Hepatic stellate cell (primary cell): ENCODE results near the gene APOD.

Source experiments
- DNase-seq: peaks from one replicate; pipeline ENCODE4 v3.0.0; 2011; ENCODE audit warnings: low spot score

APOD gene

DNA sequence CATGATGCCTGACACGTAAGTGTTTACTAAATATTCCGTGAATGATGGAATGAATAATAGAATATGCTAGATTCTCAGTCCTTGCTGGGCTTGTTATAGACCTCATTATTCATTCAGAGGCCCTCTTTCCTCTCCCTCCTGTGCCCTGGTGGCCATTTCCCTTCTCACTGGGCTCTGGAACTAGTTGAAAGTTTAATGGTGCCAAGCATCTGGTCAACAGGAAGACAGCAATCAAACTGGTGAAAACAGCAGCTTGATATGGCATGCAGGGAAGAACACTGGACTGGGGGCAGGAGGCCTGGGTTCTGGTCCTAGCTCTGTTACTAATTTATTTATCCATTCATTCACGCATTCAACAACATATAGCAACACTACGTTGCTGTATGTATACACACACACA, 3.7 kb upstream of the APOD start:
- no peak for DNase-seq

DNA sequence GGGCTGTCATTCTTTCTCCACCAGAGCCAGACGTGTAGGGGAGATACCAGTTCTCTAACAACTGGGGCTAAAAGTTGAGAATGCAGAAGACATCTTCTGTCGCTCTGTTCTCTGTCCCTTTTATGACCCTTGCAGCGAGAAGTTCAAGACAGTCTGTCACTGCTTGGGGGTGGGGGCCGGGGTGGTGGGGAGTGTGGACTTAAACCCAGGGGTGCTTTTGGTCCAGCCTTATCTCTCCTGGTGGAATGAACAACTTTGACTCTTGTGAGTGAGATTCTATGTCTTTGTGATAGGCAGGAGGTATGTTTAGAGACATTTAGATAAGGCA, 767 bp upstream of the APOD start:
- DNase-seq: no peak

DNA sequence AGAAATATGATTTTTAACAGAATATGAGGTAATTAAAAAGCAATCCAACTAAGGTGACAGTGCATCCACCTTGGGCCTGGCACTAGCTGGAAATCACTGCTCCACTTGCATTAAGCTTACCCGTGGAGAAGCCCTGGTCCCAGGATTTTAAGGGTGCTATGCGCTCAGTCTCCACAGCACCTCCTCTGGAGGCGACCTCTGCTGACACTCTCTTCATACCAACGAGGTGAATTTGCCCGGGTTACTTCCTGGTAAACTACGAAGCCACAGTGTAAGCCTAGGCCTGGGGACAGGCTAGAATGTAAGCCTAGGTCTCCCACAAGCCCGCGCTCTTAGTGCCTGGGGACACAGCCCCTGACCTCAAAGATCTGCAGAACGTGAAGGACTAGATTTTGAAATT, 793 bp downstream of the APOD start:
- no peak for DNase-seq

DNA sequence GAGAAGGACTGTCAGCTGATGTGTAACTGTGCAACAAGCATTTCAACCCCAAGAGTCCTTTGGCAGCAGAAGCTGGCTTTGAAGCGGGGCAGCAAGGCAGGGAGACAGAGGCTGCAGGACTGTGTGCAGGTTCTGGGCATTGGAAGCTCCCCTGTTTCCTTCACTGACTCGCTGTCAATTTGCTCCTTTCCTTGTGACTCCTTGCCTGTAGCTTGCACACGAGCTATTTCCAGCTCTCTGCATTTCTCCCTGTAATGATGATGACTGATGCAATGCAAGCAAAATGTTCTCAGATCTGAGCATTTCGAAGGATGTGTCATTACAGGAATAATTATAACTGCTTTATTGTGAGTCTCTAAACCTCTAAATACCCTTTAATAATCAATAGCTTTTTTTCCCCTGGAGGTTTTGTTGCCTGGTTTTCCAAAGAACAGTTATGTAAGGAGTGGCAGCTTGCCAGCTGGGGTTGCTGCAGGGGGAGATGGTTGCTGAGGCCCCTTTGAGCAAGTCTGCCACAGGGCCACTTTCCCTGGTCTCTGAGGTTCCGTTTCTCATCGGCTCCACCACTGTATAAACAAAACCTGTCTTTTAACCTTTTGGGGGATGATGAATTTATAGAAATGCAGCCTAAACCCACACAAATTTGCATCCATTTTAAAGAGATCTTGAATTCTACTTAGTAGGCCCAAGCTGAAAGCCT, 2.8 kb downstream of the APOD start:
- DNase-seq: peak; percentile 30

DNA sequence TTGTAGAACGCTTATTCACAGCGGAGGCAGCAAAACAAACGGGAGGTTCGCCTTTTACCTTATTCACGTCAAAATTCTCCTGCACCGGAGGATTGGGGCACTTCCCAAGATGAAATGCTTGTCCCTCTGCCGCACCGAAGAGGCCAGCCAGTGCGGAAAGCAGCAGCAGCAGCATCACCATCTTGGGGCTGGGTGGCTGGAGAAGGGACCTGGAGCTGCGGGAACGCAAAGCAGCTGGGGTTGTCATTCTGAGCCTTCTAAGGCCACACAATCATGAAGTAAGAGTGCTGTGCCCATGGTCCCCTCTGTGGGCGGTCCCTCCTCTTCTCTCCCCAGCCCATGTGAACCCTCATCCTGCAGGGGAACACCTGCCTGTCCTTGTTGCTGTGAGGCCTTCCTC, 4.5 kb downstream of the APOD start:
- DNase-seq: no peak

DNA sequence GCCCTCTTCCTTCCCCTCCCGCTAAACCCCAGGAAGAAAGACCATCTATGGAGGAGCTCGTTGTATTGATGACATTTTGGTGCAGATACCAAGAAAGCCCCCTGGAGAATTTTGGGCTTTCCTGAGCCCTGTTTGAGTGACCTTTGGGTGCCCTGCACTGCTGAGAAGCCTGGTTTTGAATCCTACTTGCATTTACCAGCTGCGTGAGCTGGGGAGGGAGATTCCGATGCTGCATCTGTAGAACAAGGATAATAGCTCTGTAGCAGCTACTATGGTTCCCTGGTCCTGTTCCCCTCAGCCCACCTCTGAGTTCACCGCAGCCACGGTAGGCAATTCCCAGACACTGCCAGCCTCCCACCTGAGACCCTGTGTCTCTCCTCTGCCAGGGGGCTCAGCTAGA, 5.2 kb downstream of the APOD start:
- DNase-seq: no peak

DNA sequence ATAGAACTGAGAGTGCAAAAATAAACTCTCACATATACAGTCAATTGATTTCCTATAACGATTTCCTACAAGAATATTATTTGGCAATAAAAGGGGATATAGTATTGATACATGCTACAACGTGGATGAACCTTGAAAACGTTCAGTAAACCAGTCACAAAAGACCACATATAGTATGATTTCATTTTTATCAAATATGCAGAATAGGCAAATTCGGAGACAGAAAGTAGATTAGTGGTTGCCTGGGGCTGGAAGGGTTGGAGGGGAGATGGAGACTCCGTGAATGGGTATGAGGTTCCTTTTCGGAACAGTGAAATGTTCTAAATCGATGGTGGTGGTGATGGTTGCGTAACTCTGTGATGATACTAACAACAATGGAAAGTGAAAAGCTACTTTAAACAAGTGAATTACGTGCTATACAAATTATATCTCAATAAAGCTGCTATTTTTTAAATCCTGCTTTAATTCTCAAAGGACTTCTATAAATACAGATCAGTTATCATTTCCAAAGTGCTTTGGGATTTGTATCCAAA, 6.0 kb downstream of the APOD start:
- DNase-seq: no peak

DNA sequence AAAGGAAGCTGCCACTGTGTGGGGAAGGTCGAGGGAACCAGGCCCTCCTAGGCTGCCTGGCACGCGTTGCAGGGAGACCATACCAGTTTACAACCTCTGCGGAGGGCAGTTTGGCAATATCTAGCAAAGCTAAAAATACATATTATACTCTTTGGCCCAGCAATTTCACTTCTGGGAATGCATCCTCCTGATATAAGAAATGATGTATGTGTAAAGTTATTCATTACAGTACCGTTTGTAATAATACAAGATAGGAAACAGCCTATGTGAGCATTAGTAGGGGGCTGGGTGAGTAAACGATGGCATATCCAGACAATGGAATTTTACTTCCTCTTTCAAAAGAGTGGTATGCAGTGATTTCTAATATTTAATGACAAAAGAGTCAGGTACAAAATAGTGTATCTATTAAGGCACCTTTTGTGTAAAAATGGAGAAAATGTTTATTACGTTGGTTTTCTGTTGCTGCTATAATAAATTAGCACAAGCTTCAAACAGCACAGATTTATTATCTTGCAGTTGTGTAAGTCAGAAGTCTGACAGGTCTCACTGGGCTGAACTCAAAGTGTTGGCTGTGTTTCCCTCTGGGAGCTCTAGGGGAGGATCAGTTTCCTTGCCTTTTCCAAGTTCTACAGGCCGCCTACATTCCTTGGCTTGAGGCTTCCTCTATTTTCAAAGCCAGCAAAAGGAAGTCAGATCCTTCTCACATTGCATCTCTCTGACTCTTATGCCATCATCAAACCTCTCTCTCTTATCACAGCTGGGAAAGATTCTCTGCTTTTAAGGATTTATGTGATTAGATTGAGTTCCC, 9.0 kb downstream of the APOD start:
- no peak for DNase-seq

DNA sequence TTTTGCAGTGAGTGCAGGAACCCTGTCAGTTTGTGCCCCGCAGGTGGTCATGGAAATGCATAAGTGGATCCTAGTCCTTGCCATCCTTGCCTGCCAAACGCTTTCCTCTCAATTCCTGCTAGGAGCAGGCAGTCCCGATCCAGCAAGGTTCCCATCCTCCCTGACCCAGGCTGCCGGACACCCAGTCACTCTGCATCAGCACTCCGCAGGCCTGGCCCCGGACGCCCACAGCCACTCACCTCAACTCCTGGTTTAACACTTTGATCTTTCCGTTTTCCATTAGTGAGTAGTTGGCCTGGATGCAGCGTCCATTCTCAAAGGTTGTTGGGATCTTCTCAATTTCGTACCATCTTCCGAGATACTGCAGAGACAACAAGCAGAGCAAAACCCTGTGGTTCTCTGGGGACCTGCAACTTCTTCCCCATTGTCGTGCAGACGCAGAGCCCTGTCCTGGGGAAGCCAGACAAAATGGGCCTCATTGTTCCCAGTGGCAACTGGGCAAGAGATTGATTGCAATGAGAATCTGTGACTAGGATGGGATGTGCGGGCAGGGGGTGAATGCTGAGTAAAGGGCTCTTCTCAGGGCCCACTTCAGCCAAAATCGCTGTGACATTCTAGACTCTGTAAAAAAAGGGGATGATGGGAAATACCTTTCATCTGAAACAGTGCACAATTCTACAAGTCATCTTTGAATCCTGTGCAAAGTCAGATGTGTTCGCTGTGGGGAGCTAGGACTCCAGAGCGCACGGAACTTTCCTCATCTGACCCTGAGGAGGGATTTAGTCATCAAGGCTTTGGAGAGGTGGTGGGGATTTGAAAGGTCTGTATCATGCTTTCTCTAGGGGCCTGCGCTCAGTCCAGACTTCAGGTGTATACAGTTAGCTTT, 9.9 kb downstream of the APOD start:
- DNase-seq: no peak

DNA sequence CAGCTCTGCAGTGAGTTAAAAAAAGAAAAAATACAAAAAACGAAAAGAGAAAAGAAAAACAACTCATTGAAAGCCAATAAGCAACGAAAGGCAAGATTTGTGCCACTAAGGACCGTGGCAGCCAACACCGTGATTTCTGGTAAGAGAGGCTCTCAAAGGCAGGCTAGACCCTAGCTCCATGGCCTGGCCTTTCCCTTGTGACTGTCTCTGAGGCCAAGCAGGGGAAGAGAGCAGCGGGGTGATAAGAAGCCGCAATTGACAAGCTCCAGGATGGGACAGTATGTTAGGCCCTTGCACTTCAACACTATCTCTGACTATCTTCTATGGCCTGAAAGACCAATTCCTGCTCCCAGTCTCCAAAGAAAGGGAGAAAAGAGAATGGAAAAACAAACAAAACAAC, 12.4 kb downstream of the APOD start:
- no peak for DNase-seq

DNA sequence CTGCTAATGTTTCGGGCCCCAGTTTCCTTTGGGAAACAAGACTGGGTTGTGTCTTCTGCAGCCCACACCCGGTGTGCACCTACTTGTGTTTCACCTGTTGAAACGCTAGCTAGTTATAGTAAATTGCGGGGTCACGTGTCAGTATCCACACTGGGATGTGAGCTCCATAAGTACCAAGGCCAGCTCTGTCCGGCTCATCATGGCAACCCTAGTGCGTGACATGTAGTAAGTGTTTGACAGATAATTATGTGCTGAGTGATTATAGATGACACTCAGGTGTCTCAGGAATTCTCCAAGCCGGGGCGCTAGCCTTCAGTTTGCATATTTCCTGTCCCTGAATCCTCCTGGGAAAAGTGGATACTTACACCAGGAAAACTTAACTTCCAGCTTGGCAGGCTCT, 12.8 kb downstream of the APOD start:
- no peak for DNase-seq

DNA sequence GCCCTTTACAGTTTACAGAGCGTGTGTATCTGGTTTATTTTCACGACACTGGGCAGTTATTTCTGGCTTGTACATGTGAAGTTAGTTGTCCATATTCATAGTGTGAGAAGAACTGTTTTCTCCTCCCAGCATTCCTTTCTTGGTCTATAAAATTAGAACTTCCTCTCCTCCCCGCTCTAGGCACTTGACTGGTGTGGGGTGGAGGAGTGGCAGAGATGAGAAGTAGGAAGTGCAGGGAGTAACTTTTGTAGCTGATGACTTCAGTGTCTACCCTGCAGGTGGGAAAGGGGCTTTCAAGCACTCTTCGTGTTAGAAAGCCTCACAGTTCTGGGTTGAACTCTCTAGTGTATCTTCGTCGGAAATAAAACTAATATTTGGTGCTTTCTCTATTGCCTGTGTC, 13.4 kb downstream of the APOD start:
- no peak for DNase-seq

DNA sequence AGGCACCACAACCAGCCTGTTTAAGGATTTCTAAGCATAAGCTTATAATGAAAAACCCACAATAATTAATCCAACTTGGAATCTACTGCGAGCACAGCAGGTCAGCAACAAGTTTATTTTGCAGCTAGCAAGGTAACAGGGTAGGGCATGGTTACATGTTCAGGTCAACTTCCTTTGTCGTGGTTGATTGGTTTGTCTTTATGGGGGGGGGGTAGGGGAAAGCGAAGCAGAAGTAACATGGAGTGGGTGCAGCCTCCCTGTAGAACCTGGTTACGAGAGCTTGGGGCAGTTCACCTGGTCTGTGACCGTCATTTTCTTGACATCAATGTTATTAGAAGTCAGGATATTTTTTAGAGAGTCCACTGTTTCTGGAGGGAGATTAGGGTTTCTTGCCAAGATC, 15.1 kb downstream of the APOD start:
- DNase-seq: no peak

DNA sequence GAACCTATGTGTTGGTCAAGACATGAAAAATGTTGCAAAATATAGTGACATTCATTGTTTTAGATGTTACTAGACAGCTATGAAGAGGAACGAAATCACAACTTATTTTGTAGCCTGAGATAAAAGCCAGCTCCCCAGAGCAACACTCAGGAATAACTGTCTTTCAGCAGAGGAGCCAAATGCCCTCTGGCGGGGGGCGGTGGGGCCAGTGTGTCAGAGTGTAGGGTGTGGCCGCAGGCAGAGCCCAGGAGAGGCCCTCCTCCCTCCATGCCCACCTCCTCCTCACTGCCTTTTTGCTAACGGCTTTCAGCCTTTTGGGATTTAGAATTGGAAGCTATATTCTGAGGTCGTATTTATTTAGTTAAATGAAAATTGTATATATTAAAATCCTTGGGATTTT, 16.9 kb downstream of the APOD start:
- no peak for DNase-seq

DNA sequence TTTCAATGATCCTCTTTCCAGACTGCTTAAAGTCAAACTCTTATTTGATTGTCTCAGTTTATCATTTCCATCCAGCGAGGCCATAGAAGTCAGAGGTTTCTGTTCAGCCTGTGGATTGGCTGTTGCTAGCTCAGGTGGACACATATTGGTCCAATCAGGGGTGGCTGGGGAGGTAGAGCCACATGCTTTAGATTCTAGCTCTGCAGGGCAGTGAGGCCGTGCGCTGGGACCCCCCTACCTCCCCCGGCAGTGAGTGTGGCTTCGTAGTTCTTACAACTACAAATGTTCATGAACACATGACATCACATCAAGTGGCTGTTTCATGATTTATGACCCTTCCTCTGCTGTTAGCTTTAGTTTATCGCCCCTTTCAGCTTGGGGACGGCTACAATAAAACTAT, 18.0 kb downstream of the APOD start:
- DNase-seq: no peak

DNA sequence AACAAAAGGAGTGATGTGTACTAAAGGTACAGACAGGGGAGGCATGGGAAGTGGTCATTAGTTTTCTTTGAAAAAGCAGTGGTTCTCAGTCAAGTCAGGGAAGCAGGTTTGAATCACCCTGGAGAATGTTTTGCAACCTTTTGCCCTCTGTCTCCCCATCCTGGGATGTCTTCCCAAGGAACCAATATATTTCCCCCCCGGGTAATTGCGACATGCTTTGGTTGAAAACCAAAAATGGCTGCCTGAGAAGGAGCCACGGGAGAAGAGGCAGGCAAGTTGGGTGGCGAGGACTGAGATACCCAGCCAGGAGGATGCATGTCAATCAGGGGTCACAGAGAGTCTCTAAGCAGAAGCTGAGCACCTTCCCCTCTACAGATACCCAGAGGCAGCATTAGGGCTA, 20.4 kb downstream of the APOD start:
- DNase-seq: no peak

DNA sequence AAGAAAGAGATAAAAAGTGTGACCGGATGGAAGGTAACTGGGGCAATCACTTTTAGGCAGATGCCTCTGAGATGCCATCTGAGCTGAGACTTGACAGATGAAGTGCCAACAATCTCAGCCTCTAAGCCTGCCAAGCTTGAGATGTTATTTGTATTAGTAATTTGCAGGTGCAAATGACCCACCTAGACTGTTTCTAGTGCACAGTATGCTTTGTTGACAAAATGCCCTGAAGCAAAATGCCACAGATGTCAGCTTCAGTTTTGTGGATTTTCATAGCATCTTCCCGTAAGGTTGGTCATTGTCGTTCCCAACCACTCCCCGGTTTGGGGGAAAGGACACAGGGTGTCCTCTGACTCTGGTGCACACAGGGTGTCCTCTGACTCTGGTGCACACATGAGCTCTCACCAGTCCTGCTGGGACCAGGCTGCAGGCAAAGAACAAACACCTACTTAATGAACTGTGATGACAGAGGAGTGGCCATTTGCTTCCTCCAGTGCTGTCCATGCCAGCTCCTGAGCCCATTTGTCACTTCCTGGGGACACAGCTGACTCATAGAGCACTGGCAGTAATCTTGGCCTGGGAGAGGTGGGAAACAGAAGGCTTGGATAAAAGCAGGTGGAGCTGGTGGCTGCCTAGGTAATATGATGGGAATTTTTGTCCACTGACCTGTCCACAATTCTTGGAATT, 23.9 kb downstream of the APOD start:
- no peak for DNase-seq

DNA sequence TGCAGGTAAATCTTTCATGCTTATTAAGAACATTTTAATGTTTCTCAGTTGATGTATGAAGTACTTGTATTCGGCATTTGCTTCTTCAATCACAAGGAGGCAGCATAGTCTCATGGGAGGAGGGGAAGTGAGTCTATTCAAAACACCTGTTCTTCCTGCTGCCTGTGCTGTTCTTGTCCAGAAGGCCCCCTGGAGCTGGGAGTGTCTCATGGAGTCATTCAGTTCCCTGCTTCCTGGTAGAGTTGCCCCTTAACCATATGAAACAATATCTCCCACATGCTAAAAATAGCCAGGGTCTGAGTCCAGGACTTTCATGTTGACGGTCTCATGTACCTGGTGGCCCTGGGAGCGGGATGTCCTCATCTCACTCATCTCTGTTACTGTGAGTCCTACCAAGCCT, 25.1 kb downstream of the APOD start:
- DNase-seq: no peak

DNA sequence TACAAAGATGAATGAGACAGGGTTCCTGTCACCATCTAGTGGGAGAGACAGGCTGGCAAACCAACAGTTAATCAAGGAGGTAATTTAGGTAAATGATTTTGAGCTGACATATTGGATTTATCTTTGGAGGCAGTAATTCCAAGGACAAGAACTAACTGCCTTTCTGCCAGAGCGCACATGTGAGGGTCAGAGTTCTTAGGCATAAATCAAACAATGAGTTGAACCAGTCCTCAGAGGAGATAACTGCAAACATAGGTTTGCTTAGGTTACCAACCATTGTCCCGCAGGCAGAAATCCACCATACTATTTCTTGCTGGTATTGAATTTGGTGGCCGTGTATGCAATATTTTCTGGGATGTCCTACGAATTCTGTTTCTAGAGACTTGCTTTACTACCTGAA, 26.4 kb downstream of the APOD start:
- no peak for DNase-seq

DNA sequence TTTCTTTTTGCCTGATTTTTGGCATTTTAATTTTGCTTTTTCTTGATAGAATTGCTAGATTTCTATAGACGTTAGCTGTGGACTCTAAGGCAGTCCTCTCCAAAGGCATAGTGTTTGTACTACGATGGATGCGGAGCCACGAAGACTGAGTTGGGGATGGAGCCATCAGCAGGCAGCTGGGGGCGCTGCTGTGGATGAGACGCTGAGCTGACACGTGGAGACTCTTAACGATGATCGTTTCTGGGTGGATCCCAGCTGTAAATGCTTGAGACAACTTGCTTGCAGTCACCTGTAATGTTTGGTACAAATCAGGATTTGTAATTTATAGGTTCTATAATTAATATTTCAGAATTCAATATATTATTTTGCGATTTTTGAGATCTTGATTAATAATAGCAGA, 27.4 kb downstream of the APOD start:
- no peak for DNase-seq

DNA sequence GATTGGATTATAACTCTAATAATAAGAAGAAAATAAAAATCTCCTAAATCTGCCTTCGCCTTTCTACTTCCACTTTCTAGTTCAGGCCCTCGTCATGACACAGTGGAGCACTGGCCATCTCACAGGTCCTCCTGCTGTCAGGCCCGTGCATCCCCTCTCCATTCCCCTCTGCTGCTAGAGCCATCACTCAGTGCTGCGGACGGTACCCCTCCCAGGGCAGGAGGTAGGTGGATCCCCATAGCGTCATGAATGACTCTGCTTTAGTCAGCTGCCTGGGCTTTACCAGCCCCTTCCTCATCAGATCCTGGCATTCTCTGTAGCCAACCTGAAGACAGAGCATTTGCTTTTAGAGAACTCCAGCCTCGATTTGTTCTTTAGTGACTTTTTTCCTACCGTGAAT, 28.6 kb downstream of the APOD start:
- DNase-seq: no peak

DNA sequence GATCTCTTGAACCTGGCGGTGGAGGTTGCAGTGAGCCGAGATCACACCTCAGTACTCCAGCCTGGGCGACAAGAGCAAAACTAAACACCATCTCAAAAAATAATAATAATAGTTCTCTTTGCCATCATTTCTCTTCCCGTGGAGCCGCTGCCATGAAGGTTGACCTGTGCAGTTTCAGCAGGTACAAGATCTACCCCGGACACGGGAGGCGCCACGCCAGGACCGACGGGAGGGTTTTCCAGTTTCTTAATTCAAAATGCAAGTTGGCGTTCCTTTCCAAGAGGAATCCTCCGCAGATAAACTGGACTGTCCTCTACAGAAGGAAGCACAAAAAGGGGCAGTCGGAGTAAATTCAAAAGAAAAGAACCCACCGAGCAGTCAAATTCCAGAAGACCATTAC, 29.3 kb downstream of the APOD start:
- no peak for DNase-seq
